ENCODE results near the gene SLC23A2. TPM values are rescaled to one million over a fixed set of nuclear protein-coding genes. Genes with fewer than 3 reads are reported as not detected.

Gene SLC23A2
- total RNA-seq, 2 donors from 2014 or later: 12.3 to 13.7 TPM

- Histone ChIP-seq H3K9ac (ENCODE audit: extremely low read depth, low read length, poor library complexity, severe bottlenecking) (no peak overlapping the region), H3K27me3 (ENCODE audit: control insufficient read depth, insufficient read depth, low read length, poor library complexity, severe bottlenecking) (no peaks in the 10 kb centered on the region), H3K36me3 (ENCODE audit: control insufficient read depth, insufficient read depth, low read length) (no peaks in the 10 kb centered on the region), H3K4me1 (ENCODE audit: control insufficient read depth, insufficient read depth, low read length) (no peaks in the 10 kb centered on the region), H3K4me3 (ENCODE audit: low read length) (no peak overlapping the region), H3K9me3 (ENCODE audit: control insufficient read depth, low read length) (no peaks in the 10 kb centered on the region), H3K27ac (ENCODE audit: low read depth, low read length) (no peak overlapping the region)
- no peak for DNase-seq
- Mint-ChIP-seq H3K36me3 (ENCODE audit: low read depth) (no peaks in the 10 kb centered on the region), H3K9me3 (no peaks in the 10 kb centered on the region), H3K4me1 (peaks cover under 1% of the 10 kb centered on the region), H3K4me3 (no peak overlapping the region), H3K27ac (no peak overlapping the region), H3K27me3 (ENCODE audit: insufficient read depth) (peaks cover under 1% of the 10 kb centered on the region)
- 85 to 87% methylated on average over 3 to 4 of the region's 4 CpGs for WGBS, 2 experiments (ENCODE audit: insufficient coverage in 1 of 2, insufficient read length in 1 of 2)
- no peak for TF ChIP-seq CTCF (conservative IDR thresholded peaks at IDR 0.05)
These were observed 171.6 kb downstream of the SLC23A2 start for GRCh38 chr20:4829514-4830215.

- no peak for TF ChIP-seq CTCF (conservative IDR thresholded peaks at IDR 0.05)
- Mint-ChIP-seq H3K4me1 (peaks cover 6% of the 10 kb centered on the region), H3K27me3 (ENCODE audit: insufficient read depth) (peaks cover 3% of the 10 kb centered on the region), H3K9me3 (no peaks in the 10 kb centered on the region), H3K4me3 (no peak overlapping the region), H3K36me3 (ENCODE audit: low read depth) (no peaks in the 10 kb centered on the region), H3K27ac (no peak overlapping the region)
- no peaks in the 10 kb centered on the region for H3K4me1 ChIP-seq (ENCODE audit: control insufficient read depth, insufficient read depth, low read length)
- DNase-seq: no peak
- no peak overlapping the region for H3K27ac ChIP-seq (ENCODE audit: low read depth, low read length)
- H3K27me3 ChIP-seq (ENCODE audit: control insufficient read depth, insufficient read depth, low read length, poor library complexity, severe bottlenecking): no peaks in the 10 kb centered on the region
- no peaks in the 10 kb centered on the region for H3K9me3 ChIP-seq (ENCODE audit: control insufficient read depth, low read length)
- H3K36me3 ChIP-seq (ENCODE audit: control insufficient read depth, insufficient read depth, low read length): no peaks in the 10 kb centered on the region
- H3K9ac ChIP-seq (ENCODE audit: extremely low read depth, low read length, poor library complexity, severe bottlenecking): no peak overlapping the region
- no peak overlapping the region for H3K4me3 ChIP-seq (ENCODE audit: low read length)
- WGBS, 2 experiments (ENCODE audit: insufficient coverage in 1 of 2, insufficient read length in 1 of 2): 89 to 98% methylated on average over 9 to 14 of the region's 14 CpGs
These were observed 172.3 kb downstream of the SLC23A2 start for GRCh38 chr20:4828830-4829513.

- WGBS, 2 experiments (ENCODE audit: insufficient coverage in 1 of 2, insufficient read length in 1 of 2): 98 to 100% methylated on average over 4 to 5 of the region's 5 CpGs
- Mint-ChIP-seq H3K27me3 (ENCODE audit: insufficient read depth) (peaks cover 27% of the 10 kb centered on the region), H3K4me3 (peak overlapping the region; percentile 65), H3K9me3 (no peaks in the 10 kb centered on the region), H3K36me3 (ENCODE audit: low read depth) (no peaks in the 10 kb centered on the region), H3K27ac (no peak overlapping the region), H3K4me1 (peaks cover 15% of the 10 kb centered on the region)
- no peak for TF ChIP-seq CTCF (conservative IDR thresholded peaks at IDR 0.05)
- Histone ChIP-seq H3K27ac (ENCODE audit: low read depth, low read length) (no peak overlapping the region), H3K9ac (ENCODE audit: extremely low read depth, low read length, poor library complexity, severe bottlenecking) (no peak overlapping the region), H3K4me3 (ENCODE audit: low read length) (peak overlapping the region; percentile 79), H3K36me3 (ENCODE audit: control insufficient read depth, insufficient read depth, low read length) (no peaks in the 10 kb centered on the region), H3K4me1 (ENCODE audit: control insufficient read depth, insufficient read depth, low read length) (no peaks in the 10 kb centered on the region), H3K27me3 (ENCODE audit: control insufficient read depth, insufficient read depth, low read length, poor library complexity, severe bottlenecking) (peaks cover 20% of the 10 kb centered on the region), H3K9me3 (ENCODE audit: control insufficient read depth, low read length) (no peaks in the 10 kb centered on the region)
- no peak for DNase-seq
These were observed 179.7 kb downstream of the SLC23A2 start for GRCh38 chr20:4821590-4821989.

Measured in endodermal cell (in vitro differentiated cells).